WERI-Rb-1 (cell line): ENCODE measurements around the gene TRPM3.

Source experiments
- DNase-seq: peaks from one replicate; pipeline ENCODE4 v3.0.0-alpha.2; 2020
- H3K27ac ChIP-seq: fragments of 250-450 bp; sonication (Bioruptor Pico); 2 replicates; pipeline ENCODE4 v1.5.1; 2020; ENCODE audit warnings: mild to moderate bottlenecking, moderate library complexity
- H3K27me3 ChIP-seq: fragments of 250-450 bp; sonication (Bioruptor Pico); 2 replicates; pipeline ENCODE4 v1.5.1; 2021; ENCODE audit warnings: mild to moderate bottlenecking, low read depth, moderate library complexity; ENCODE audit not compliant: insufficient read depth, severe bottlenecking
- H3K36me3 ChIP-seq: fragments of 250-450 bp; sonication (Bioruptor Pico); 2 replicates; pipeline ENCODE4 v1.5.1; 2020; ENCODE audit warnings: mild to moderate bottlenecking, moderate library complexity
- H3K4me3 ChIP-seq: 2 replicates; pipeline ENCODE4 v1.5.1; 2011; ENCODE audit warnings: low read depth, mild to moderate bottlenecking, control low read depth, low read length
- H3K9me3 ChIP-seq: fragments of 250-450 bp; sonication (Bioruptor Pico); 2 replicates; pipeline ENCODE4 v1.5.1; 2021; ENCODE audit warnings: mild to moderate bottlenecking, moderate library complexity; ENCODE audit not compliant: severe bottlenecking
- TF ChIP-seq, protein P1 (sequence below): IDR thresholded peaks from 2 replicates; pipeline ENCODE4 v1.5.1; 2011; ENCODE audit warnings: low read depth, mild to moderate bottlenecking, control low read depth, inconsistent platforms, low read length

Gene TRPM3

DNA sequence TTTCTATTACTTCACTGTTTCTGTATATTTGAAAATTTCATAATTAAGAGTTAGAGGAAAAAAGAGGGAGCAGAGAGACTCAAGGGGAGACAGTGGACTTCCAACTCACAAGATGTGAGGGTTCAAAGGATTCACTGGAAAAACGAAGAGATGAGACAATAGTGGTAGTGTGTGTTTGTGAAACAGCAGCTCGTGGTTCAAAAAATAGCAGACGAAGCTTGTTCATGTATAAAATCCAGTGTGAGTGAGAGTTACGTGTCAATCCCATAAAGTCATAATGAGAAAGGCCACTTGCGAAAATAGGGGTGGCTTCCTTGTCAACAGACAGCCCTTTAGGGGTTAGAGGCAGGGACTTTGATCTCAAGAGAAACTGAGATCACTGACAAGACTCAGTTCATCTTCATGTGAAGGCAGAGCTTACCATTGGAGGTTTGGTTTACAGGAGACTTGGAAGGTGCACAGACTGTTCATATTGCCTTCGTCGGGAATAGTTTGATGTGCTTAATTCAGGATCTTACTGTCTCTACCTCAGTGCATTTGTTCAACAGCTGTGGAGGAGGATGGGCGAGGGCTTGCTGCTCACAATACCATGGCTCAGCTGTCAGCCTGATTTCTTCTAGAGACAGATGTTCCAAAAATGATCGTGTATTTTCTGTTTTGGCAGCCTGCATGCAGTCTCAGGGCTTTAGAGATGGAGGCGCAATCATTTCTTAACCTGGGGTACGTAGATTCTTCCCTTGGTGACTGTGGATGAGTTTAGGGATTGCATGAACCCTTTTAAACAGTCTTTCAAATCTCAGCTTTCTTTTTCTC lies 601.3 kb downstream of the TRPM3 start:
- TF ChIP-seq, protein P1, sequence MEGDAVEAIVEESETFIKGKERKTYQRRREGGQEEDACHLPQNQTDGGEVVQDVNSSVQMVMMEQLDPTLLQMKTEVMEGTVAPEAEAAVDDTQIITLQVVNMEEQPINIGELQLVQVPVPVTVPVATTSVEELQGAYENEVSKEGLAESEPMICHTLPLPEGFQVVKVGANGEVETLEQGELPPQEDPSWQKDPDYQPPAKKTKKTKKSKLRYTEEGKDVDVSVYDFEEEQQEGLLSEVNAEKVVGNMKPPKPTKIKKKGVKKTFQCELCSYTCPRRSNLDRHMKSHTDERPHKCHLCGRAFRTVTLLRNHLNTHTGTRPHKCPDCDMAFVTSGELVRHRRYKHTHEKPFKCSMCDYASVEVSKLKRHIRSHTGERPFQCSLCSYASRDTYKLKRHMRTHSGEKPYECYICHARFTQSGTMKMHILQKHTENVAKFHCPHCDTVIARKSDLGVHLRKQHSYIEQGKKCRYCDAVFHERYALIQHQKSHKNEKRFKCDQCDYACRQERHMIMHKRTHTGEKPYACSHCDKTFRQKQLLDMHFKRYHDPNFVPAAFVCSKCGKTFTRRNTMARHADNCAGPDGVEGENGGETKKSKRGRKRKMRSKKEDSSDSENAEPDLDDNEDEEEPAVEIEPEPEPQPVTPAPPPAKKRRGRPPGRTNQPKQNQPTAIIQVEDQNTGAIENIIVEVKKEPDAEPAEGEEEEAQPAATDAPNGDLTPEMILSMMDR: no peak
- H3K9me3 ChIP-seq: peaks cover 3% of the 10 kb centered on the region
- no peaks in the 10 kb centered on the region for H3K27me3 ChIP-seq
- no peaks in the 10 kb centered on the region for H3K36me3 ChIP-seq
- DNase-seq: no peak
- no peak overlapping the region for H3K27ac ChIP-seq
- no peak overlapping the region for H3K4me3 ChIP-seq

- Histone ChIP-seq H3K9me3 (no peaks in the 10 kb centered on the region), H3K27ac (no peak overlapping the region), H3K27me3 (no peaks in the 10 kb centered on the region), H3K36me3 (no peaks in the 10 kb centered on the region), H3K4me3 (no peak overlapping the region)
- TF ChIP-seq, protein P1: no peak
- no peak for DNase-seq
These were observed 603.4 kb downstream of the TRPM3 start for GRCh38 chr9:70517926-70518610.

- Histone ChIP-seq H3K4me3 (no peak overlapping the region), H3K27ac (no peak overlapping the region), H3K36me3 (no peaks in the 10 kb centered on the region), H3K9me3 (no peaks in the 10 kb centered on the region), H3K27me3 (no peaks in the 10 kb centered on the region)
- TF ChIP-seq, protein P1: no peak
- DNase-seq: no peak
These were observed 607.1 kb downstream of the TRPM3 start for GRCh38 chr9:70514273-70514672.

- H3K27ac ChIP-seq: no peak overlapping the region
- H3K36me3 ChIP-seq: no peaks in the 10 kb centered on the region
- DNase-seq: no peak
- no peaks in the 10 kb centered on the region for H3K27me3 ChIP-seq
- H3K9me3 ChIP-seq: no peaks in the 10 kb centered on the region
- TF ChIP-seq, protein P1: no peak
- no peak overlapping the region for H3K4me3 ChIP-seq
These were observed 609.6 kb downstream of the TRPM3 start for GRCh38 chr9:70511858-70512257.

GRCh38 chr9:70510157-70510770 lies 611.2 kb downstream of the TRPM3 start:
- H3K4me3 ChIP-seq: no peak overlapping the region
- DNase-seq: peak; percentile 53
- TF ChIP-seq, protein P1: peak; percentile 76
- H3K36me3 ChIP-seq: no peaks in the 10 kb centered on the region
- H3K27me3 ChIP-seq: no peaks in the 10 kb centered on the region
- H3K27ac ChIP-seq: no peak overlapping the region
- no peaks in the 10 kb centered on the region for H3K9me3 ChIP-seq
